Measurements from ENCODE around the gene AFMID.

The AFMID gene

GRCh38 chr17:78180508-78180907 is 6.7 kb upstream of the AFMID start:
- no peak for DNase-seq

GRCh38 chr17:78182504-78182903 is 4.7 kb upstream of the AFMID start:
- no peak for DNase-seq

- DNase-seq: no peak
Measured at GRCh38 chr17:78183916-78184315, 3.2 kb upstream of the AFMID start.

GRCh38 chr17:78184351-78184750 is 2.8 kb upstream of the AFMID start:
- no peak for DNase-seq

GRCh38 chr17:78184868-78185267 is 2.3 kb upstream of the AFMID start:
- DNase-seq: no peak

GRCh38 chr17:78185981-78186691 is 1.0 kb upstream of the AFMID start:
- no peak for DNase-seq

GRCh38 chr17:78196716-78197115 is 9.6 kb downstream of the AFMID start:
- DNase-seq: no peak

- no peak for DNase-seq
Measured at GRCh38 chr17:78197147-78197832, 10.1 kb downstream of the AFMID start.

- no peak for DNase-seq
Measured at GRCh38 chr17:78200451-78200850, 13.3 kb downstream of the AFMID start.

GRCh38 chr17:78202666-78203065 is 15.5 kb downstream of the AFMID start:
- no peak for DNase-seq

GRCh38 chr17:78204387-78205123 is 17.4 kb downstream of the AFMID start:
- DNase-seq: no peak

GRCh38 chr17:78205124-78205775 is 18.1 kb downstream of the AFMID start:
- DNase-seq: no peak

- DNase-seq: no peak
Measured at GRCh38 chr17:78206298-78206697, 19.1 kb downstream of the AFMID start.

GRCh38 chr17:78208486-78208885 is 21.3 kb downstream of the AFMID start:
- no peak for DNase-seq

- no peak for DNase-seq
Measured at GRCh38 chr17:78210111-78210510, 22.9 kb downstream of the AFMID start.

- no peak for DNase-seq
Measured at GRCh38 chr17:78211032-78211431, 23.9 kb downstream of the AFMID start.

- DNase-seq: peak; percentile 79 to 89 (median 87)
Measured at GRCh38 chr17:78214016-78214705, 27.0 kb downstream of the AFMID start, which contains the start of gene BIRC5. BIRC5 (plus strand) TSS chr17:78214253; CDS start chr17:78214317, 64 bp downstream.

- DNase-seq: no peak
Measured at GRCh38 chr17:78214706-78215061, 27.5 kb downstream of the AFMID start.

- DNase-seq: no peak
Measured at GRCh38 chr17:78219396-78220150, 32.4 kb downstream of the AFMID start.

GRCh38 chr17:78223061-78223460 is 35.9 kb downstream of the AFMID start:
- DNase-seq: no peak

GRCh38 chr17:78223765-78224164 is 36.6 kb downstream of the AFMID start:
- DNase-seq: no peak

Data from activated CD4-positive, CD25-positive, alpha-beta regulatory T cell (primary cell).